ENCODE measurements around the gene SIRPB2.

DNA sequence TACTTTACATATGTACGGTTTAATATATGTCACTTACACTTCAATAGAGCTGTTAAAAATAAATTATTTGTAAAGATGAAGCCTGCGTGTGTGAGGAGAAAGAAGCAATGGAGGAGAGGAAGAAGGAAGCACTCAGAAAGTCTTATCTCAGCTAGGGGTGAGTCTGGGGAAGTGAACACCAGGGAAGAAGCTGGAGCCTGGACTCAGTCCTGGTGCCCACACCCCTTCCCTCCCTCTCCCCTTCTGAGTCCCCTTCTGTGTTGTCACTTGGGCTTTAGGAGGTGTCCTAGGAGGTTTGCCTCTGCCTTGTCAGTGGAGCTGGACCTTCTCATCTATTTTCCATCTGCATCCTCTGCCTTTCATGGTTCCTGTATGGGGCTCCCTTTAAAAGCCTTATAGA is 1.9 kb downstream of the SIRPB2 start:
- no peak for TF ChIP-seq POLR2AphosphoS5 (IDR thresholded peaks at IDR 0.05; ENCODE audit: low read depth, low read length)
- TF ChIP-seq, protein P1, sequence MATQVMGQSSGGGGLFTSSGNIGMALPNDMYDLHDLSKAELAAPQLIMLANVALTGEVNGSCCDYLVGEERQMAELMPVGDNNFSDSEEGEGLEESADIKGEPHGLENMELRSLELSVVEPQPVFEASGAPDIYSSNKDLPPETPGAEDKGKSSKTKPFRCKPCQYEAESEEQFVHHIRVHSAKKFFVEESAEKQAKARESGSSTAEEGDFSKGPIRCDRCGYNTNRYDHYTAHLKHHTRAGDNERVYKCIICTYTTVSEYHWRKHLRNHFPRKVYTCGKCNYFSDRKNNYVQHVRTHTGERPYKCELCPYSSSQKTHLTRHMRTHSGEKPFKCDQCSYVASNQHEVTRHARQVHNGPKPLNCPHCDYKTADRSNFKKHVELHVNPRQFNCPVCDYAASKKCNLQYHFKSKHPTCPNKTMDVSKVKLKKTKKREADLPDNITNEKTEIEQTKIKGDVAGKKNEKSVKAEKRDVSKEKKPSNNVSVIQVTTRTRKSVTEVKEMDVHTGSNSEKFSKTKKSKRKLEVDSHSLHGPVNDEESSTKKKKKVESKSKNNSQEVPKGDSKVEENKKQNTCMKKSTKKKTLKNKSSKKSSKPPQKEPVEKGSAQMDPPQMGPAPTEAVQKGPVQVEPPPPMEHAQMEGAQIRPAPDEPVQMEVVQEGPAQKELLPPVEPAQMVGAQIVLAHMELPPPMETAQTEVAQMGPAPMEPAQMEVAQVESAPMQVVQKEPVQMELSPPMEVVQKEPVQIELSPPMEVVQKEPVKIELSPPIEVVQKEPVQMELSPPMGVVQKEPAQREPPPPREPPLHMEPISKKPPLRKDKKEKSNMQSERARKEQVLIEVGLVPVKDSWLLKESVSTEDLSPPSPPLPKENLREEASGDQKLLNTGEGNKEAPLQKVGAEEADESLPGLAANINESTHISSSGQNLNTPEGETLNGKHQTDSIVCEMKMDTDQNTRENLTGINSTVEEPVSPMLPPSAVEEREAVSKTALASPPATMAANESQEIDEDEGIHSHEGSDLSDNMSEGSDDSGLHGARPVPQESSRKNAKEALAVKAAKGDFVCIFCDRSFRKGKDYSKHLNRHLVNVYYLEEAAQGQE (IDR thresholded peaks at IDR 0.05; ENCODE audit: insufficient read depth in 1 of 2, low read depth in 2 of 2, low read length in 2 of 2) = no peak
- TF ChIP-seq SIN3A (IDR thresholded peaks at IDR 0.05; ENCODE audit: borderline replicate concordance, insufficient read depth, low read length) = no peak
- TF ChIP-seq TAF1 (IDR thresholded peaks at IDR 0.05; ENCODE audit: borderline replicate concordance, insufficient read depth, low read length) = no peak
- TF ChIP-seq FOXP2 (optimal IDR thresholded peaks at IDR 0.05; ENCODE audit: borderline replicate concordance, extremely low read depth, extremely low read length, insufficient read depth) = no peak

All from PFSK-1 (cell line).